HepG2 (cell line): Measurements from ENCODE around the gene MUSK. TPM values are rescaled to one million over a fixed set of nuclear protein-coding genes. Genes with fewer than 3 reads are reported as not detected.

Experiments used
- ATAC-seq: fragments of 200-7000 bp; cut with Tn5 transposase; 3 replicates; pipeline ENCODE4 v1.9.1; 2020; ENCODE audit warnings: mild to moderate bottlenecking, moderate library complexity
- BruUV-seq: library from RNA; stranded (reverse); fragments of 400-500 nt; replicated peaks from 2 replicates; lab custom pipeline; 2021; lab: Mats Ljungman, UMichigan
- CTCF ChIA-PET: fragments of 300-600 bp; formaldehyde crosslinking; extraction: SDS; loops from one replicate; lab custom pipeline; 2021; ENCODE audit warnings: low total read pairs, inconsistent platforms, low intra/inter-chr PET ratio; lab: Yijun Ruan, JAX
- POLR2A ChIA-PET: fragments of 350-600 bp; sonication (Branson Sonifier 250); formaldehyde crosslinking; loops from one replicate; lab custom pipeline; 2020; ENCODE audit warnings: antibody characterized with exemption, inconsistent platforms; lab: Yijun Ruan, JAX
- DNase-seq: peaks from one replicate; pipeline ENCODE4 v3.0.0-alpha.2; 2015; ENCODE audit warnings: low spot score
- FAIRE-seq: peaks from 3 replicates; lab custom pipeline; 2011; peaks lifted over from hg19 to GRCh38; lab: Jason Lieb, UNC
- H2AFZ ChIP-seq: one replicate; pipeline ENCODE4 v1.6.1; 2011; ENCODE audit warnings: low read length, inconsistent platforms
- H3K27ac ChIP-seq: fragments of 300-600 bp; 3 replicates; pipeline ENCODE4 v1.8.0; 2011; ENCODE audit warnings: mixed run types, mild to moderate bottlenecking, mixed read lengths, low read length, inconsistent platforms; ENCODE audit not compliant: insufficient read depth; ENCODE audit errors: extremely low read length
- H3K27me3 ChIP-seq, 2 experiments: fragments of 200-600 bp in 1 of 2; 2 replicates in 1 of 2; 3 replicates in 1 of 2; pipeline versions ENCODE4 v1.6.0 to v1.8.0; 2011; ENCODE audit warnings: low read length in 2 of 2, mild to moderate bottlenecking in 2 of 2, moderate library complexity in 2 of 2, inconsistent platforms in 1 of 2; ENCODE audit not compliant: insufficient read depth in 2 of 2, control insufficient read depth in 1 of 2
- H3K36me3 ChIP-seq, 2 experiments: fragments of 200-600 bp in 1 of 2; replicated peaks in 1 of 2; 2 replicates in 1 of 2; 3 replicates in 1 of 2; pipeline versions ENCODE4 v1.5.1 to v1.8.0; 2011; ENCODE audit warnings: low read length in 2 of 2, inconsistent platforms in 1 of 2; ENCODE audit not compliant: insufficient read depth in 2 of 2, control insufficient read depth in 1 of 2
- H3K4me1 ChIP-seq: 2 replicates; pipeline ENCODE4 v1.5.1; 2012; ENCODE audit warnings: low read length, inconsistent platforms; ENCODE audit not compliant: insufficient read depth
- H3K4me2 ChIP-seq: 2 replicates; pipeline ENCODE4 v1.6.0; 2011; ENCODE audit warnings: low read depth, low read length, inconsistent platforms
- H3K4me3 ChIP-seq, 3 experiments: fragments of 200-600 bp in 1 of 3; sonication (generic), shearing (Covaris generic) in 1 of 3; replicated peaks in 1 of 3; 2 replicates each; pipeline ENCODE4 v1.5.1; 2011 to 2016; ENCODE audit warnings: low read length in 3 of 3, inconsistent platforms in 2 of 3, low read depth in 2 of 3, mild to moderate bottlenecking in 2 of 3, control low read depth in 1 of 3, mixed read lengths in 1 of 3; ENCODE audit not compliant: insufficient read depth in 1 of 3
- H3K79me2 ChIP-seq: one replicate; pipeline ENCODE4 v1.6.1; 2011; ENCODE audit warnings: low read length, inconsistent platforms; ENCODE audit not compliant: insufficient read depth
- H3K9ac ChIP-seq: 2 replicates; pipeline ENCODE4 v1.6.0; 2011; ENCODE audit warnings: mild to moderate bottlenecking, low read depth, low read length, inconsistent platforms; ENCODE audit not compliant: insufficient read depth
- H3K9me3 ChIP-seq: 2 replicates; pipeline ENCODE4 v1.5.1; 2012; ENCODE audit warnings: mild to moderate bottlenecking, low read length
- H4K20me1 ChIP-seq: 2 replicates; pipeline ENCODE4 v1.6.0; 2011; ENCODE audit warnings: inconsistent platforms, mild to moderate bottlenecking, low read length, moderate library complexity; ENCODE audit not compliant: insufficient read depth
- HNRNPK ChIP-seq: fragments of 200-400 bp; formaldehyde crosslinking; IDR thresholded peaks from 2 replicates; pipeline ENCODE4 v1.6.1; 2018; ENCODE audit warnings: low read length, low read depth, moderate library complexity, mild to moderate bottlenecking; ENCODE audit not compliant: poor library complexity, severe bottlenecking
- KLF12 ChIP-seq: sonication (generic); formaldehyde crosslinking; IDR thresholded peaks from 2 replicates; pipeline ENCODE4 v1.4.0; 2020; ENCODE audit warnings: missing genetic modification reagents, borderline replicate concordance
- ZNF296 ChIP-seq: sonication (generic); formaldehyde crosslinking; conservative IDR thresholded peaks from 2 replicates; pipeline ENCODE4 v1.5.0; 2020; ENCODE audit warnings: mild to moderate bottlenecking, missing genetic modification reagents
- ZNF441 ChIP-seq: sonication (generic); formaldehyde crosslinking; IDR thresholded peaks from 2 replicates; pipeline ENCODE4 v1.7.0; 2021; ENCODE audit warnings: missing genetic modification reagents, borderline replicate concordance
- ZNF747 ChIP-seq: sonication (generic); formaldehyde crosslinking; IDR thresholded peaks from 2 replicates; pipeline ENCODE4 v1.8.1; 2023; ENCODE audit warnings: missing genetic modification reagents, mild to moderate bottlenecking, borderline replicate concordance
- WGBS: methylation state at CpG from one replicate; pipeline ENCODE4 v1.1.6; 2017; ENCODE audit warnings: low lambda C conversion rate; 5-methylcytosine and 5-hydroxymethylcytosine counted together
- in situ Hi-C: cut with HindIII; loops from 2 replicates; pipeline ENCODE4 v1.10.0; 2017; ENCODE audit warnings: low pct_unique_long_range_greater_than_20kb; ENCODE audit not compliant: extremely low pct_ligation_motif_present
- intact Hi-C: fragments of 100-400 bp; cut with micrococcal nuclease; formaldehyde crosslinking; loops from one replicate; pipeline ENCODE4 v1.10.0; 2022; ENCODE audit not compliant: unreplicated experiment
- polyA plus RNA-seq, 8 experiments: library from polyadenylated mRNA; depleted of rRNA in 3 of 8; stranded (reverse) in 7 of 8; unstranded in 1 of 8; fragments of >200 nt; fragmentation: Illumina TruSeq in 4 of 8; extraction: Trizol in 4 of 8; gene quantifications; 2 replicates each; pipeline versions ENCODE4 v1.2.1 to v1.2.3, GENCODE V29; 2011 to 2016; ENCODE audit warnings: low read depth in 4 of 8, missing spikeins in 1 of 8, mixed read lengths in 1 of 8; ENCODE audit not compliant: insufficient read depth in 1 of 8
- total RNA-seq, 5 experiments: library from RNA; depleted of rRNA; stranded (reverse); fragments of >200 nt; fragmentation: Illumina TruSeq; extraction: Trizol; gene quantifications; 2 replicates each; pipeline ENCODE4 v1.2.3, GENCODE V29; 2016; ENCODE audit warnings: low read depth in 1 of 5
- TF ChIP-seq, protein P1 (sequence below): sonication (generic); formaldehyde crosslinking; IDR thresholded peaks from 2 replicates; pipeline ENCODE4 v1.4.0; 2020; ENCODE audit warnings: missing genetic modification reagents, low read depth, mild to moderate bottlenecking, borderline replicate concordance
- TF ChIP-seq, protein P2 (sequence below): sonication (generic); formaldehyde crosslinking; IDR thresholded peaks from 2 replicates; pipeline ENCODE4 v1.9.0; 2022; ENCODE audit warnings: missing genetic modification reagents, mild to moderate bottlenecking, borderline replicate concordance
- TF ChIP-seq, protein P3 (sequence below): sonication (generic); formaldehyde crosslinking; IDR thresholded peaks from 2 replicates; pipeline ENCODE4 v1.8.0; 2022; ENCODE audit warnings: low read depth, missing genetic modification reagents
- TF ChIP-seq, protein P4 (sequence below): sonication (generic); formaldehyde crosslinking; IDR thresholded peaks from 2 replicates; pipeline ENCODE4 v1.8.0; 2022; ENCODE audit warnings: mild to moderate bottlenecking, missing genetic modification reagents, moderate library complexity

Gene MUSK
- total and polyA plus RNA-seq, 2 of the 13 experiments (the other 11 are each of a cell fraction or from before 2014, with no cell fraction given): not detected

DNA sequence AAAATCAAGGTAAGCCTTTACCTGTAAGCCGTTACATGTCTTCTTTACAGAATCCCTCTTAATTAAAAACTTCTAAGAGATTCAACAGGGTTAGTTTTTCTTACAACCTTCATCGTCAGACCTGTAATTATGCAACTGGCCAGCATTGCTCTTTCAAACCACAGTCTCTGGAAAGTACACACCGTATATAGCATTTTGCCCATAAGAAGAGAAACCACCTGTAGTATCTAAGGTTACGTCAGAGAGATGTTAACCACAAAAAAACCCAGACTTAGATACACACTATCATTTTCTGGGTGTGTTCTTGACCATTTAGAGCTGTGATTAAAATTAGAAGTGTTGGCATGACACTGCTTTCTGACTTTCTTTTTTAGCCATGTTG lies 140.0 kb downstream of the MUSK start:
- TF ChIP-seq, protein P1, sequence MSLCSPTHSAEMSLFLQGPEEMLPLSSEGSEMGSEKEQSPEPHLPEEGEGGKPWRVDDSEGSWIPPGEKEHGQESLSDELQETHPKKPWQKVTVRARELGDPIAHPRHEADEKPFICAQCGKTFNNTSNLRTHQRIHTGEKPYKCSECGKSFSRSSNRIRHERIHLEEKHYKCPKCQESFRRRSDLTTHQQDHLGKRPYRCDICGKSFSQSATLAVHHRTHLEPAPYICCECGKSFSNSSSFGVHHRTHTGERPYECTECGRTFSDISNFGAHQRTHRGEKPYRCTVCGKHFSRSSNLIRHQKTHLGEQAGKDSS: no peak
- TF ChIP-seq HNRNPK (no peak), ZNF296 (no peak), ZNF747 (CRISPR knock-in tag) (no peak), ZNF441 (CRISPR knock-in tag) (no peak), KLF12 (CRISPR knock-in tag) (no peak)
- TF ChIP-seq, protein P2, sequence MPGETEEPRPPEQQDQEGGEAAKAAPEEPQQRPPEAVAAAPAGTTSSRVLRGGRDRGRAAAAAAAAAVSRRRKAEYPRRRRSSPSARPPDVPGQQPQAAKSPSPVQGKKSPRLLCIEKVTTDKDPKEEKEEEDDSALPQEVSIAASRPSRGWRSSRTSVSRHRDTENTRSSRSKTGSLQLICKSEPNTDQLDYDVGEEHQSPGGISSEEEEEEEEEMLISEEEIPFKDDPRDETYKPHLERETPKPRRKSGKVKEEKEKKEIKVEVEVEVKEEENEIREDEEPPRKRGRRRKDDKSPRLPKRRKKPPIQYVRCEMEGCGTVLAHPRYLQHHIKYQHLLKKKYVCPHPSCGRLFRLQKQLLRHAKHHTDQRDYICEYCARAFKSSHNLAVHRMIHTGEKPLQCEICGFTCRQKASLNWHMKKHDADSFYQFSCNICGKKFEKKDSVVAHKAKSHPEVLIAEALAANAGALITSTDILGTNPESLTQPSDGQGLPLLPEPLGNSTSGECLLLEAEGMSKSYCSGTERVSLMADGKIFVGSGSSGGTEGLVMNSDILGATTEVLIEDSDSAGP (CRISPR knock-in tag): no peak
- TF ChIP-seq, protein P3, sequence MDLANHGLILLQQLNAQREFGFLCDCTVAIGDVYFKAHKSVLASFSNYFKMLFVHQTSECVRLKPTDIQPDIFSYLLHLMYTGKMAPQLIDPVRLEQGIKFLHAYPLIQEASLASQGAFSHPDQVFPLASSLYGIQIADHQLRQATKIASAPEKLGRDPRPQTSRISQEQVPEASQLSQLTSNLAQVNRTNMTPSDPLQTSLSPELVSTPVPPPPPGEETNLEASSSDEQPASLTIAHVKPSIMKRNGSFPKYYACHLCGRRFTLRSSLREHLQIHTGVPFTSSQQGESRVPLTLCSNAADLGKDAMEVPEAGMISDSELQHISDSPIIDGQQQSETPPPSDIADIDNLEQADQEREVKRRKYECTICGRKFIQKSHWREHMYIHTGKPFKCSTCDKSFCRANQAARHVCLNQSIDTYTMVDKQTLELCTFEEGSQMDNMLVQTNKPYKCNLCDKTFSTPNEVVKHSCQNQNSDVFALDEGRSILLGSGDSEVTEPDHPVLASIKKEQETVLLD (CRISPR knock-in tag): no peak
- TF ChIP-seq, protein P4, sequence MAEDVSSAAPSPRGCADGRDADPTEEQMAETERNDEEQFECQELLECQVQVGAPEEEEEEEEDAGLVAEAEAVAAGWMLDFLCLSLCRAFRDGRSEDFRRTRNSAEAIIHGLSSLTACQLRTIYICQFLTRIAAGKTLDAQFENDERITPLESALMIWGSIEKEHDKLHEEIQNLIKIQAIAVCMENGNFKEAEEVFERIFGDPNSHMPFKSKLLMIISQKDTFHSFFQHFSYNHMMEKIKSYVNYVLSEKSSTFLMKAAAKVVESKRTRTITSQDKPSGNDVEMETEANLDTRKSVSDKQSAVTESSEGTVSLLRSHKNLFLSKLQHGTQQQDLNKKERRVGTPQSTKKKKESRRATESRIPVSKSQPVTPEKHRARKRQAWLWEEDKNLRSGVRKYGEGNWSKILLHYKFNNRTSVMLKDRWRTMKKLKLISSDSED (CRISPR knock-in tag): no peak
- DNase-seq (no peak), ATAC-seq (no peak), FAIRE-seq (no peak)
- Histone ChIP-seq H3K4me1 (no peaks in the 10 kb centered on the region), H3K27me3 (no peaks in the 10 kb centered on the region), H3K4me3 (no peak overlapping the region), H2AFZ (no peak overlapping the region), H3K27ac (no peak overlapping the region), H3K9me3 (no peaks in the 10 kb centered on the region), H3K79me2 (no peaks in the 10 kb centered on the region), H3K9ac (no peak overlapping the region), H4K20me1 (no peaks in the 10 kb centered on the region), H3K4me2 (no peak overlapping the region), H3K36me3 (no peaks in the 10 kb centered on the region)
- POLR2A ChIA-PET: no interaction called here
- WGBS: 5% methylated on average over 4 of the region's 4 CpGs
- CTCF ChIA-PET: no interaction called here
- no TSS peak for BruUV-seq
- in situ Hi-C loops: no loop called here
- intact Hi-C loops: no loop called here
